Esophagus (tissue), 2 donors: ENCODE data around the gene MAP3K14. TPM values are rescaled to one million over a fixed set of nuclear protein-coding genes. Genes with fewer than 3 reads are reported as not detected.

ENCODE experiments used
- H3K27ac ChIP-seq, 2 donors: one replicate each; pipeline ENCODE4 v1.5.1; 2013; ENCODE audit warnings: low read depth in 2 of 2, mild to moderate bottlenecking in 2 of 2, inconsistent platforms in 1 of 2, low read length in 1 of 2, moderate library complexity in 1 of 2
- H3K27me3 ChIP-seq, 2 donors: one replicate each; pipeline ENCODE4 v1.6.1; 2013; ENCODE audit warnings: low read length in 2 of 2, control low read depth in 1 of 2, mild to moderate bottlenecking in 1 of 2; ENCODE audit not compliant: insufficient read depth in 2 of 2, control insufficient read depth in 1 of 2
- H3K36me3 ChIP-seq, 2 donors: one replicate each; pipeline ENCODE4 v1.6.1; 2013; ENCODE audit warnings: low read length in 1 of 2; ENCODE audit not compliant: control insufficient read depth in 2 of 2, insufficient read depth in 2 of 2
- H3K4me1 ChIP-seq, 2 donors: one replicate each; pipeline ENCODE4 v1.6.1; 2013; ENCODE audit warnings: low read length in 1 of 2; ENCODE audit not compliant: control insufficient read depth in 2 of 2, insufficient read depth in 2 of 2
- H3K4me3 ChIP-seq, 2 donors: one replicate each; pipeline ENCODE4 v1.5.1; 2013; ENCODE audit warnings: low read length in 2 of 2, mild to moderate bottlenecking in 2 of 2, low read depth in 1 of 2, moderate library complexity in 1 of 2
- H3K9me3 ChIP-seq, 2 donors: one replicate each; pipeline ENCODE4 v1.6.1; 2013; ENCODE audit warnings: mild to moderate bottlenecking in 2 of 2, low read depth in 1 of 2, low read length in 1 of 2, moderate library complexity in 1 of 2; ENCODE audit not compliant: control insufficient read depth in 2 of 2, insufficient read depth in 1 of 2
- WGBS, 2 donors: extraction: QIAGEN DNeasy Blood & Tissue Kit; methylation state at CpG; one replicate each; pipeline ENCODE4 v1.1.7; 2013; 5-methylcytosine and 5-hydroxymethylcytosine counted together
- polyA plus RNA-seq, 2 donors: library from polyadenylated mRNA; stranded (reverse); fragments of 200-250 nt; gene quantifications; one replicate each; pipeline ENCODE4 v1.2.3, GENCODE V29; 2013
- donor health status: healthy with polysubstance abuse.
- donor health status: Bipolar disorder and iron deficiency.

MAP3K14 gene
- polyA plus RNA-seq, 2 donors, result 8.0 to 9.2 TPM

DNA sequence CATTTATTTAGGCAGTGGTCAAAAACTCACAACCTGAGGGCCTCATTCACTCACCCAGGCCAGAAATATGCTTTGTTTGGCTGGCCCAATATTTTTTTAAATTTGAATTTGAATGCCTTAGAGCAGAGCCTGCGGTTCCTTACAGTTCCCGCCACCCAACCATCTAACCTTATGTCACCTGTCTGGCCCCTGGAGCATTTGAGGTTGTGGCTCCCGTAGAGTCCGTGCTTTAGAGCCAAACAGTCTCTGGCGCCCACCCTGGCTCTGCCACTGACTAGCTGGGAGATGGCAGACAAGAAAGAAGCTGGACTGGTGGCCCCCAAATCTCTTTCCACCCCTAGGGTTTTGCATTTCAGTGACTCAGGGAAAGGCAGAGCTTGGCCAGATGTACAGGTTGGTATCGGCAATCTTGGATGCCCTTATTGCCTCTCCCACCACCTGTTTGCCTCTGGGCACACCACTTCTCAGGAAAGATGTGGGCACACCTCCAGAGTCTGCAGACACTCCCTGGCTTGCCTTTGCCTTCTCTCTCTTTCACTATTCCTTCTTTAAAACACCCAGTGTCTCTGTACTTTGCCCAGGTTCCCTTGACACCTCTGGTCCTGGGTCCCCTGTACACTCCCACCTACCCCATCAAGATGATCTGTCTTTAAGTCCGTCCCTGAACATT is 1.9 kb upstream of the MAP3K14 start:
- Histone ChIP-seq H3K27me3 (no peaks in the 10 kb centered on the region), H3K27ac (peak overlapping the region; percentile 92), H3K4me3 (no peak overlapping the region), H3K9me3 (no peaks in the 10 kb centered on the region), H3K4me1 (peaks cover 4 to 12% of the 10 kb centered on the region in 2 donors), H3K36me3 (no peaks in the 10 kb centered on the region)
- WGBS, 2 donors, result 52 to 60% methylated on average over 7 of the region's 7 CpGs

DNA sequence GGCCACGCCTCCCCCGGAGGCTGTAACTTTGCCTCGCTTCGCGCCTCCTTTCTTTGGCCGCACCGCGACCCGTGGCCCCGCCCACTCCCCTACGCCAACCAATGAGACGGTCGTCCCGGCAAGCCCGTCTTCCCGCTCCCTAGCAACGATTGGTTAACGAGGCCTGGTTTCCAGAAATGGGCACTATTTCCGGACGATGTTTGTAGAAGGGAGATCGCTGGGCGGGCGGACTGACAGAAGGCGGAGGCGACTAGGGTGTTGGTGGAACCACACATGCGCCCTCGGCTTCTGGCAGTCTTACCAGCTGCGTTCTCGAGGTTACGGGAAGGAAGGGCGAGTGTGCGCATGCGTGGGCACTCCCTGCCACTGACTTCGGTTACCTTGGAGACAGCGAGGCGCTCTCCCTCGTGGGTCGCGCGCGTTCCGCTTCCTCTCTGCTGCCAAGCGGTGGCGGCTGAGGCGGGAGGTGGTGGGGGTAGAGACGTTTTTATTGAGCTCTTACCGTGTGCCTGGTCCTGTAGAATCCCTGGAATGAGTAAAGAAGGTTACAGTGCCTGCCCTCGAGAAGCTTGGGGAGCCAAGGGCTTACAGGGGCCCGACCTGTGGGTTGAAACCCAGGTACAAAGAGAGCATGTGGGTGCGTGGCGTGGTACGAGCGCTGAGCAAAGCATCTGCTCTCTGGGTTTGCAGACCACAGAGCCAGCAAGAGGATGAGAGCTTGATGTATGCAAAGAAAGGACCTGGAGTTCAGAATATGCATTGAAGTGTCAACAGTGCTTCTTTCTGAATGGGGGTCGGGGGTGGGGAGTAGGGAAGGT is 500 bp upstream of the MAP3K14 start:
- H3K4me1 ChIP-seq, result peaks cover 9 to 19% of the 10 kb centered on the region in 2 donors
- H3K9me3 ChIP-seq, result no peaks in the 10 kb centered on the region
- peak overlapping the region; percentile 86 to 97 for H3K27ac ChIP-seq
- 1% methylated on average over 54 of the region's 54 CpGs for WGBS, 2 donors
- H3K4me3 ChIP-seq, result peak overlapping the region; percentile 62 to 72
- no peaks in the 10 kb centered on the region for H3K36me3 ChIP-seq
- no peaks in the 10 kb centered on the region for H3K27me3 ChIP-seq

DNA sequence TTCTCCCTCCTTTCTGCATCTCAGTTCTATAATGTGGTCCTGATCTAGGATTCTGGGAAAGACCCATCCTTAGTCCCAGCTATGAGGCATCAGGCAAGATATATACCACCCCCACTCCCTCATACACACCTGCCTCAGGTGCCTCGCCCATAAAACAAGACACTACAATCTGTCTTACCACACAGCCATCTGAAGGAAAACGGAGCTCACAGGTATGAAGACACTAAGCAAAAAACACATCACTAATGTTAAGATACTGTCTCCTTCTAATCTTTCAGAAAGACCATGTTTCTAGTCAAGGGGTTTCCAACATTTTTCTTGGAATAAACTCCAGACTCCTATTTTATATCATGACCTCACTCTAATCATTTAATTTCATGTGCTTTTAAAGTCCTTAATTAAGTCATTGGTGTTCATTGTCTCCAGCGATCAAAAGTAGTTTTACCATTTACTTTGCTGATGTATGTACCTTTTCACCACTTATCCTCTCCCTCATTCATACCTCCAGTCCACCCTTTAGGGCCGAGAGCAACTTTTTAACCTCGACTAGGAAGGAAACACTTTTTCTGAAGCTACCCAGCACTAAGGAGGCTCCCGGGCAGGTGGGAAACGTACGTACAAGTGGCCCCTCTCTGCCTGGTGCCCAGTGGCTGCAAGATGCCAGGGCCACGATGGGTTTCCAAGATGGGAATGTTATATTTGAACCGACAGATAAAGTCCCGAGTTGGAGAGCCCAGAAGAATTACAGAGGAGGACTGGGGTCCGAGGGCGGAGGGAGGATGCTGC is 979 bp downstream of the MAP3K14 start:
- Histone ChIP-seq H3K27me3 (no peaks in the 10 kb centered on the region), H3K4me3 (peak overlapping the region; percentile 62 to 72), H3K36me3 (no peaks in the 10 kb centered on the region), H3K9me3 (no peaks in the 10 kb centered on the region), H3K27ac (peak overlapping the region; percentile 96 to 97), H3K4me1 (peaks cover 13 to 25% of the 10 kb centered on the region in 2 donors)
- WGBS, 2 donors, result 5 to 6% methylated on average over 13 of the region's 13 CpGs

DNA sequence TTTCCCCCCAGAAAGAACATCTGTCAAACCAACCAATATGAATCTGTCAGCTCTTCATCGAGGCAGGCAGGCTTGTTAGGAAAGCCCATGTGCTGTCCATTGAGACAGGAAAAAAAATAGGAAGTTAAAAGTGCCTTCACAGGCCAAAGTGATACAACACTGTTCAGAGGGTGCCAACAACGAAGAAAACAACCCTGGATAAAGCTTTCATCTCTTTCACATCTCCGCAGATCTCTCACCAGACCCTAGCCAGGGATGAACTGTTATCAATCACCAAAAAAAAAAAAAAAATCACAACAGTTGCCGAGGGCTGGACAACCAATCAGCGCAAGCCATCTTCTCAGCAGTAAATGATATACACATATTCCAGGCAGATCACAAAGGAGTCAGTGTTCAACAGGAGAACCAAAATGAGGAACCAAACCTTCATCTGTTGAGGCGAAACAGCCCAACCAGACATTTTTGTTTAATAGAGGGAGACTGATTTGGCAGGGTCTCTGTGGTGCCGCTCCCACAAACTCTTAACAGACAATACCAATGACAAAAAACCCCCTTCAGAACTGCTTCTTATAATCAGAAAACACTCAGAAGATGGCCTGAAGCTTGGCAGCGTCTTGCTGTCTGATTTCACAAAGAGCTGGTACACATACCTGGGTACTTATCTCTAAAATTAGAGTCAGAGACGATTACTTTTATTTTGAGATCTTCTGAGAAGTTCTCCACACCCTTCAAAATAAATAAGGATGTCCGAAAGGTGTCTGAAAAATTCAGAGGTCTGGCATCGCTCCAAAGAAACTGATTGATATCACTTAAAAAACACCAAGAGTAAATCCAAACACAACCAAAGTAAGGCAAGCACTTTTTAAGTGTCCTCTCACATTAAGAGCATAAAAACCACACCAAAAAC is 1.8 kb downstream of the MAP3K14 start:
- H3K36me3 ChIP-seq, result no peaks in the 10 kb centered on the region
- WGBS, 2 donors, result 13 to 16% methylated on average over 11 of the region's 11 CpGs
- H3K4me3 ChIP-seq, result peak overlapping the region in 1 of 2 donors; percentile 72
- H3K27me3 ChIP-seq, result no peaks in the 10 kb centered on the region
- H3K9me3 ChIP-seq, result no peaks in the 10 kb centered on the region
- H3K27ac ChIP-seq, result peak overlapping the region; percentile 47 to 69
- peaks cover 12 to 25% of the 10 kb centered on the region in 2 donors for H3K4me1 ChIP-seq

DNA sequence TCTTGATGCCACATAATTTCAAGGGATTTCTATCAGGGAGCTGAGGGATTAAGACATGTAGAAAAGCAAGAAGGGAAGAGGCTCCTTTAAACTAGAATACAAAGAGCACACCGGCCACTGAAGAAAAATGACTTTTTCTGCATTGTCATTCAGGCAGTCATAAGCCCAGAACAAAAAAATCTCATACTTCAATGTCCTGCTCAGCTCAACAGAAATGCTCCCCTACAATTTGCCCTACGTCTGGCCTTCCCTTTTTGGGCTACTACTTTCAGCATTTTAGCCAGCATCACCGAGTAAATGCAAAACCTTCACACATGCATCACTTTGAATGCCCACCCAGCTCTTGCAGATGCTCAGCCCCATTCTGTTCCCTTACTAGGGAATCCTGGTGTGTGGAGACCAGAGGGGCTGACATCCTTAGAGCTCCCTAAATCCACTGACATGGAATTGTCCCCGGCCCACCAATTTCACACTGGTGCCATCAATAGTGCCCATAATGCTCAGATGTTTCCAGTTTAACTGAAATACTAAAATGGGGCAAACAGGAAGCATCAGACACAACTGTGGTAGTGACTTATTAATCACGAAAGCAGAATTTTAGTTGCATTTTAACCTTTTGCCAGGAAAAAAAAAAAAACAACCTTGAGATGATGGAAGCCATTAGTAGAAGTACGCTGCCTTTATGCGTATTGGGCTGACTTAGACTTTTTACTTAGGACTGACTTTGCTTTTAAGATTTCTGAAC is 2.7 kb downstream of the MAP3K14 start:
- no peaks in the 10 kb centered on the region for H3K9me3 ChIP-seq
- H3K4me3 ChIP-seq, result peak overlapping the region in 1 of 2 donors; percentile 72
- peaks cover 12 to 31% of the 10 kb centered on the region in 2 donors for H3K4me1 ChIP-seq
- H3K36me3 ChIP-seq, result peaks cover 0 to 1% of the 10 kb centered on the region in 2 donors
- peak overlapping the region; percentile 69 to 79 for H3K27ac ChIP-seq
- 34 to 36% methylated on average over 7 of the region's 7 CpGs for WGBS, 2 donors
- no peaks in the 10 kb centered on the region for H3K27me3 ChIP-seq

DNA sequence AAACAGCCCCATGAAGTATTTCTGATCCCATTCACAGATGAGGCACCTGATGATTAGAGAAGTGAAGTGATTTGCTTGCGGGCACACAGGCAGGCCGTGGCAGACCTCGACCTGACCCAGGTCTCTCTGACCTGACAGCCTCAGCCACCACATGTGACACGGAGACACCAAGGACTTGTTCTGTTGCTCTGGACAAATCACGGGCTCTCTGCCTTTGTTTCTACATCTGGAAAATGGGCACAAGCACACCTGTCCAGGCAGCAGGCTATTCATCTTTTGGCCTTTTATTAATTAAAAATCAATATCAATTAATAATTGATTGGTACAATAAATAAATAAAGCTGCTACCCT is 3.4 kb downstream of the MAP3K14 start:
- Histone ChIP-seq H3K4me1 (peaks cover 12 to 34% of the 10 kb centered on the region in 2 donors), H3K27ac (peak overlapping the region; percentile 94 to 98), H3K36me3 (peaks cover 0 to 3% of the 10 kb centered on the region in 2 donors), H3K9me3 (no peaks in the 10 kb centered on the region), H3K4me3 (no peak overlapping the region), H3K27me3 (no peaks in the 10 kb centered on the region)
- 46 to 48% methylated on average over 5 of the region's 5 CpGs for WGBS, 2 donors

DNA sequence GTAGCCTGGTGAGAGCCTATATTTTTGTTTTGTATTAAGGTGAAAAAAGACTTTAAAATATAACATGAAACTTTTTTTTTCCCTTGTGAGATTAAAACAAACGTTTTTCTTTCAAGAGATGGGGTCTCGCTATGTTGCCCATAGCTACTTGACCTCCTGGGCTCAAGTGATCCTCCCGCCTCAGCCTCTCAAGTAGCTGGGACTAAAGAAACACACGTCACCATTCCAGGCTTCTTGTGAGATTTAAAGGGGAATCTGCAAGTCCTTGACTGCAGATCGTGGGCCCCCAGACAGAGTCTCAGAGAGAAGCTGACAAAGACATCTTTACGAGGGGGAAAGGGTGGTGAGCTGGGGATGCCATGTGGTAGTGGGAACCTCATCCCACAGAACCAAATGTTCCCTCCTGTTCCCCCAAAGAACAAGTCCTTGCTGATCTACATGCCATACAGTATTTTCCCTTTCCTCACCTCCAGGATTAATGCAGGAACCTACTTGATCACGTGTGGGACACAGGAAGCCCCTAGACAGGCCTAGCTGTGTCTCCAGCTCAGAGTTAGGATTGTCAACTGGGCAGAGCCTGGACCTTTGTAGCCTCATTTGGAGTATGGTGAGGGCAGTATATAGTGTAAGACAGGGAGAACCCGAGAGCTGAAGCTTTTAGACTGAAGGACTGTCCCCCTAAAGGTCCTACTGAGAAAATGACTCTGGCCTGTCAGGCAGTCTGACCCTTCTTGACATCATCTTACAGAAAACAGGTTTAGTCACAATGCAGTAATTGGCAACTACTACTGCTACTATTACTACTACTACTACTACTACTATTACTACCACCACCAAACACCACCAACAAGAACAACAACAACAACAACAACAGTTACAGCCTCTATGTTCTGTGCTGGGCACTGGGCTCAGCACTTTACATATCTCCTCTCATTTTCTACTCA is 4.1 kb downstream of the MAP3K14 start:
- Histone ChIP-seq H3K27me3 (no peaks in the 10 kb centered on the region), H3K4me1 (peaks cover 12 to 40% of the 10 kb centered on the region in 2 donors), H3K36me3 (peaks cover 0 to 3% of the 10 kb centered on the region in 2 donors), H3K4me3 (no peak overlapping the region), H3K27ac (peak overlapping the region; percentile 94 to 98), H3K9me3 (no peaks in the 10 kb centered on the region)
- 26% methylated on average over 8 of the region's 8 CpGs for whole genome bisulfite sequencing, 2 donors
